HepG2 (cell line): ENCODE results near the gene SDE2. TPM values are rescaled to one million over a fixed set of nuclear protein-coding genes. Genes with fewer than 3 reads are reported as not detected.

Experiments
- ATAC-seq: fragments of 200-7000 bp; cut with Tn5 transposase; 3 replicates; pipeline ENCODE4 v1.9.1; 2020; ENCODE audit warnings: mild to moderate bottlenecking, moderate library complexity
- BruUV-seq: library from RNA; stranded (reverse); fragments of 400-500 nt; replicated peaks from 2 replicates; lab custom pipeline; 2021; lab: Mats Ljungman, UMichigan
- CTCF ChIA-PET: fragments of 300-600 bp; formaldehyde crosslinking; extraction: SDS; loops from one replicate; lab custom pipeline; 2021; ENCODE audit warnings: low total read pairs, inconsistent platforms, low intra/inter-chr PET ratio; lab: Yijun Ruan, JAX
- POLR2A ChIA-PET: fragments of 350-600 bp; sonication (Branson Sonifier 250); formaldehyde crosslinking; loops from one replicate; lab custom pipeline; 2020; ENCODE audit warnings: antibody characterized with exemption, inconsistent platforms; lab: Yijun Ruan, JAX
- DNase-seq: peaks from one replicate; pipeline ENCODE4 v3.0.0-alpha.2; 2015; ENCODE audit warnings: low spot score
- FAIRE-seq: peaks from 3 replicates; lab custom pipeline; 2011; peaks lifted over from hg19 to GRCh38; lab: Jason Lieb, UNC
- H2AFZ ChIP-seq: one replicate; pipeline ENCODE4 v1.6.1; 2011; ENCODE audit warnings: low read length, inconsistent platforms
- H3K27ac ChIP-seq: fragments of 300-600 bp; 3 replicates; pipeline ENCODE4 v1.8.0; 2011; ENCODE audit warnings: mixed run types, mild to moderate bottlenecking, mixed read lengths, low read length, inconsistent platforms; ENCODE audit not compliant: insufficient read depth; ENCODE audit errors: extremely low read length
- H3K27me3 ChIP-seq, 2 experiments: fragments of 200-600 bp in 1 of 2; 2 replicates in 1 of 2; 3 replicates in 1 of 2; pipeline versions ENCODE4 v1.6.0 to v1.8.0; 2011; ENCODE audit warnings: low read length in 2 of 2, mild to moderate bottlenecking in 2 of 2, moderate library complexity in 2 of 2, inconsistent platforms in 1 of 2; ENCODE audit not compliant: insufficient read depth in 2 of 2, control insufficient read depth in 1 of 2
- H3K36me3 ChIP-seq, 2 experiments: fragments of 200-600 bp in 1 of 2; replicated peaks in 1 of 2; 2 replicates in 1 of 2; 3 replicates in 1 of 2; pipeline versions ENCODE4 v1.5.1 to v1.8.0; 2011; ENCODE audit warnings: low read length in 2 of 2, inconsistent platforms in 1 of 2; ENCODE audit not compliant: insufficient read depth in 2 of 2, control insufficient read depth in 1 of 2
- H3K4me1 ChIP-seq: 2 replicates; pipeline ENCODE4 v1.5.1; 2012; ENCODE audit warnings: low read length, inconsistent platforms; ENCODE audit not compliant: insufficient read depth
- H3K4me2 ChIP-seq: 2 replicates; pipeline ENCODE4 v1.6.0; 2011; ENCODE audit warnings: low read depth, low read length, inconsistent platforms
- H3K4me3 ChIP-seq, 3 experiments: fragments of 200-600 bp in 1 of 3; sonication (generic), shearing (Covaris generic) in 1 of 3; replicated peaks in 1 of 3; 2 replicates each; pipeline ENCODE4 v1.5.1; 2011 to 2016; ENCODE audit warnings: low read length in 3 of 3, inconsistent platforms in 2 of 3, low read depth in 2 of 3, mild to moderate bottlenecking in 2 of 3, control low read depth in 1 of 3, mixed read lengths in 1 of 3; ENCODE audit not compliant: insufficient read depth in 1 of 3
- H3K79me2 ChIP-seq: one replicate; pipeline ENCODE4 v1.6.1; 2011; ENCODE audit warnings: low read length, inconsistent platforms; ENCODE audit not compliant: insufficient read depth
- H3K9ac ChIP-seq: 2 replicates; pipeline ENCODE4 v1.6.0; 2011; ENCODE audit warnings: mild to moderate bottlenecking, low read depth, low read length, inconsistent platforms; ENCODE audit not compliant: insufficient read depth
- H3K9me3 ChIP-seq: 2 replicates; pipeline ENCODE4 v1.5.1; 2012; ENCODE audit warnings: mild to moderate bottlenecking, low read length
- H4K20me1 ChIP-seq: 2 replicates; pipeline ENCODE4 v1.6.0; 2011; ENCODE audit warnings: inconsistent platforms, mild to moderate bottlenecking, low read length, moderate library complexity; ENCODE audit not compliant: insufficient read depth
- BORCS8-MEF2B ChIP-seq: sonication (generic); formaldehyde crosslinking; IDR thresholded peaks from 2 replicates; pipeline ENCODE4 v1.8.0; 2022; ENCODE audit warnings: mild to moderate bottlenecking, missing genetic modification reagents
- KDM5A ChIP-seq: fragments of 200-600 bp; sonication (generic); IDR thresholded peaks from 2 replicates; pipeline ENCODE4 v1.7.0; 2018; ENCODE audit warnings: antibody characterized with exemption, mild to moderate bottlenecking, low read length, borderline replicate concordance
- MIER3 ChIP-seq: IDR thresholded peaks from 2 replicates; pipeline ENCODE4 v1.6.1; 2016; ENCODE audit warnings: missing compliant biosample characterization, borderline replicate concordance
- NAIF1 ChIP-seq: sonication (generic); formaldehyde crosslinking; IDR thresholded peaks from 2 replicates; pipeline ENCODE4 v1.5.0; 2020; ENCODE audit warnings: mild to moderate bottlenecking, missing genetic modification reagents, borderline replicate concordance
- PLRG1 ChIP-seq: fragments of 450-650 bp; conservative IDR thresholded peaks from 2 replicates; pipeline ENCODE4 v1.6.1; 2016
- RAD51 ChIP-seq: fragments of 450-650 bp; IDR thresholded peaks from 2 replicates; pipeline ENCODE4 v1.6.1; 2016; ENCODE audit warnings: borderline replicate concordance
- RFX3 ChIP-seq: IDR thresholded peaks from 2 replicates; pipeline ENCODE4 v1.6.1; 2016; ENCODE audit warnings: missing biosample characterization, missing genetic modification reagents
- SP4 ChIP-seq: sonication (generic); formaldehyde crosslinking; IDR thresholded peaks from 2 replicates; pipeline ENCODE4 v1.8.1; 2023; ENCODE audit warnings: mild to moderate bottlenecking, missing genetic modification reagents
- TBP ChIP-seq: sonication (generic); formaldehyde crosslinking; IDR thresholded peaks from 2 replicates; pipeline ENCODE4 v1.5.0; 2020; ENCODE audit warnings: missing genetic modification reagents
- ZNF530 ChIP-seq: sonication (generic); formaldehyde crosslinking; IDR thresholded peaks from 2 replicates; pipeline ENCODE4 v1.5.0; 2020; ENCODE audit warnings: low read depth, mild to moderate bottlenecking, missing genetic modification reagents
- ZNF781 ChIP-seq: sonication (generic); formaldehyde crosslinking; IDR thresholded peaks from 2 replicates; pipeline ENCODE4 v1.5.1; 2020; ENCODE audit warnings: borderline replicate concordance, mild to moderate bottlenecking, missing genetic modification reagents; ENCODE audit errors: not compliant biosample characterization
- WGBS: methylation state at CpG from one replicate; pipeline ENCODE4 v1.1.6; 2017; ENCODE audit warnings: low lambda C conversion rate; 5-methylcytosine and 5-hydroxymethylcytosine counted together
- in situ Hi-C: cut with HindIII; loops from 2 replicates; pipeline ENCODE4 v1.10.0; 2017; ENCODE audit warnings: low pct_unique_long_range_greater_than_20kb; ENCODE audit not compliant: extremely low pct_ligation_motif_present
- intact Hi-C: fragments of 100-400 bp; cut with micrococcal nuclease; formaldehyde crosslinking; loops from one replicate; pipeline ENCODE4 v1.10.0; 2022; ENCODE audit not compliant: unreplicated experiment
- polyA plus RNA-seq, 8 experiments: library from polyadenylated mRNA; depleted of rRNA in 3 of 8; stranded (reverse) in 7 of 8; unstranded in 1 of 8; fragments of >200 nt; fragmentation: Illumina TruSeq in 4 of 8; extraction: Trizol in 4 of 8; gene quantifications; 2 replicates each; pipeline versions ENCODE4 v1.2.1 to v1.2.3, GENCODE V29; 2011 to 2016; ENCODE audit warnings: low read depth in 4 of 8, missing spikeins in 1 of 8, mixed read lengths in 1 of 8; ENCODE audit not compliant: insufficient read depth in 1 of 8
- total RNA-seq, 5 experiments: library from RNA; depleted of rRNA; stranded (reverse); fragments of >200 nt; fragmentation: Illumina TruSeq; extraction: Trizol; gene quantifications; 2 replicates each; pipeline ENCODE4 v1.2.3, GENCODE V29; 2016; ENCODE audit warnings: low read depth in 1 of 5
- TF ChIP-seq, protein P1 (sequence below): fragments of 450-650 bp; IDR thresholded peaks from 2 replicates; pipeline ENCODE4 v1.6.1; 2017; ENCODE audit warnings: mild to moderate bottlenecking
- TF ChIP-seq, protein P2 (sequence below): IDR thresholded peaks from 2 replicates; pipeline ENCODE4 v1.6.1; 2012; ENCODE audit warnings: low read length, improper control_type of control experiment
- TF ChIP-seq, protein P3 (sequence below): sonication (generic); formaldehyde crosslinking; IDR thresholded peaks from 2 replicates; pipeline ENCODE4 v1.5.0; 2020; ENCODE audit warnings: missing genetic modification reagents
- TF ChIP-seq, protein P4 (sequence below): sonication (generic); formaldehyde crosslinking; IDR thresholded peaks from 2 replicates; pipeline ENCODE4 v1.9.0; 2021; ENCODE audit warnings: missing genetic modification reagents, borderline replicate concordance

The SDE2 gene
- total and polyA plus RNA-seq, 2 of the 13 experiments (the other 11 are each of a cell fraction or from before 2014, with no cell fraction given): 10.8 to 19.6 TPM

DNA sequence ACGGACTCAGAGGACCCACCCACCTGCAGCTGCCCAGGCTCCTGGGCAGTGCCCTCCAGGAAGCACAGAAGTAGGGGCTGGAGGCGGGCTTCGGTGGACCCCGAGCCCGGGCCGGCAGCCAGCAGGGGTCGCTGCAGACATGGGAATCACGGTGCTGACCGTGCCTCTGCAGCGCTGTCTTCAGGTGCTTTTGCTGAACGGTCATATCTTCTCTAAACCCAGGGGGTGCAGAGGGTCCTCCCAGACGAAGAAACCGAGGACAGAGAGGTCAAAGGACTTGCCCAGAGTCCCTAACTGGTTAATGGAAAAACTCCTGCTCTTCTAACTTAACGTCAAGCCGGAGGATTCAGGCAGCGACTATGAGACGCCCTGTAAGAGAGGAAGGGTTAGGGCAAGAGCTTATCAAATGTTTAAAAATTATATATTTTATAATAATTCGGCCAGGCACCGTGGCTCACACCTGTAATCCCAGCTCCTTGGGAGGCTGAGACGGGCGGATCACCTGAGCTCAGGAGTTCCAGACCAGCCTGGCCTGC, 36.6 kb downstream of the SDE2 start:
- Histone ChIP-seq H3K4me3 (no peak overlapping the region), H3K27ac (no peak overlapping the region), H3K9ac (no peak overlapping the region), H3K79me2 (no peaks in the 10 kb centered on the region), H3K27me3 (no peaks in the 10 kb centered on the region; a peak in 2 of 5 replicates), H3K9me3 (no peaks in the 10 kb centered on the region), H3K4me1 (peaks cover 19% of the 10 kb centered on the region), H3K4me2 (peak overlapping the region; percentile 52), H3K36me3 (no peaks in the 10 kb centered on the region), H4K20me1 (no peaks in the 10 kb centered on the region), H2AFZ (peak overlapping the region; percentile 84)
- WGBS: 20% methylated on average over 20 of the region's 21 CpGs
- ATAC-seq: peak; percentile 95
- in situ Hi-C loops: loop anchor here (25.0 kb wide), 1 partner anchor 650 kb away; no protein-coding TSS in a partner anchor
- no TSS peak for BruUV-seq
- DNase-seq: peak; percentile 27
- intact Hi-C loops: loop anchor here (2.0 kb wide), 1 partner anchor 14 kb away; no protein-coding TSS in a partner anchor
- ChIA-PET POLR2A (no interaction called here), CTCF (interaction anchor here (1.1 to 1.7 kb wide), 2 partner anchors 14 to 488 kb away, joined by 3 to 9 read pairs; no protein-coding TSS in a partner anchor)
- no peak for FAIRE-seq
- TF ChIP-seq RFX3 (no peak), SP4 (CRISPR knock-in tag) (no peak), ZNF530 (CRISPR knock-in tag) (no peak), ZNF781 (CRISPR knock-in tag) (no peak), KDM5A (no peak), MIER3 (CRISPR knock-in tag) (no peak), NAIF1 (CRISPR knock-in tag) (no peak), PLRG1 (no peak), TBP (CRISPR knock-in tag) (no peak), RAD51 (no peak), BORCS8-MEF2B (CRISPR knock-in tag) (no peak)
- TF ChIP-seq, protein P1, sequence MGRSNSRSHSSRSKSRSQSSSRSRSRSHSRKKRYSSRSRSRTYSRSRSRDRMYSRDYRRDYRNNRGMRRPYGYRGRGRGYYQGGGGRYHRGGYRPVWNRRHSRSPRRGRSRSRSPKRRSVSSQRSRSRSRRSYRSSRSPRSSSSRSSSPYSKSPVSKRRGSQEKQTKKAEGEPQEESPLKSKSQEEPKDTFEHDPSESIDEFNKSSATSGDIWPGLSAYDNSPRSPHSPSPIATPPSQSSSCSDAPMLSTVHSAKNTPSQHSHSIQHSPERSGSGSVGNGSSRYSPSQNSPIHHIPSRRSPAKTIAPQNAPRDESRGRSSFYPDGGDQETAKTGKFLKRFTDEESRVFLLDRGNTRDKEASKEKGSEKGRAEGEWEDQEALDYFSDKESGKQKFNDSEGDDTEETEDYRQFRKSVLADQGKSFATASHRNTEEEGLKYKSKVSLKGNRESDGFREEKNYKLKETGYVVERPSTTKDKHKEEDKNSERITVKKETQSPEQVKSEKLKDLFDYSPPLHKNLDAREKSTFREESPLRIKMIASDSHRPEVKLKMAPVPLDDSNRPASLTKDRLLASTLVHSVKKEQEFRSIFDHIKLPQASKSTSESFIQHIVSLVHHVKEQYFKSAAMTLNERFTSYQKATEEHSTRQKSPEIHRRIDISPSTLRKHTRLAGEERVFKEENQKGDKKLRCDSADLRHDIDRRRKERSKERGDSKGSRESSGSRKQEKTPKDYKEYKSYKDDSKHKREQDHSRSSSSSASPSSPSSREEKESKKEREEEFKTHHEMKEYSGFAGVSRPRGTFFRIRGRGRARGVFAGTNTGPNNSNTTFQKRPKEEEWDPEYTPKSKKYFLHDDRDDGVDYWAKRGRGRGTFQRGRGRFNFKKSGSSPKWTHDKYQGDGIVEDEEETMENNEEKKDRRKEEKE: no peak
- TF ChIP-seq, protein P2, sequence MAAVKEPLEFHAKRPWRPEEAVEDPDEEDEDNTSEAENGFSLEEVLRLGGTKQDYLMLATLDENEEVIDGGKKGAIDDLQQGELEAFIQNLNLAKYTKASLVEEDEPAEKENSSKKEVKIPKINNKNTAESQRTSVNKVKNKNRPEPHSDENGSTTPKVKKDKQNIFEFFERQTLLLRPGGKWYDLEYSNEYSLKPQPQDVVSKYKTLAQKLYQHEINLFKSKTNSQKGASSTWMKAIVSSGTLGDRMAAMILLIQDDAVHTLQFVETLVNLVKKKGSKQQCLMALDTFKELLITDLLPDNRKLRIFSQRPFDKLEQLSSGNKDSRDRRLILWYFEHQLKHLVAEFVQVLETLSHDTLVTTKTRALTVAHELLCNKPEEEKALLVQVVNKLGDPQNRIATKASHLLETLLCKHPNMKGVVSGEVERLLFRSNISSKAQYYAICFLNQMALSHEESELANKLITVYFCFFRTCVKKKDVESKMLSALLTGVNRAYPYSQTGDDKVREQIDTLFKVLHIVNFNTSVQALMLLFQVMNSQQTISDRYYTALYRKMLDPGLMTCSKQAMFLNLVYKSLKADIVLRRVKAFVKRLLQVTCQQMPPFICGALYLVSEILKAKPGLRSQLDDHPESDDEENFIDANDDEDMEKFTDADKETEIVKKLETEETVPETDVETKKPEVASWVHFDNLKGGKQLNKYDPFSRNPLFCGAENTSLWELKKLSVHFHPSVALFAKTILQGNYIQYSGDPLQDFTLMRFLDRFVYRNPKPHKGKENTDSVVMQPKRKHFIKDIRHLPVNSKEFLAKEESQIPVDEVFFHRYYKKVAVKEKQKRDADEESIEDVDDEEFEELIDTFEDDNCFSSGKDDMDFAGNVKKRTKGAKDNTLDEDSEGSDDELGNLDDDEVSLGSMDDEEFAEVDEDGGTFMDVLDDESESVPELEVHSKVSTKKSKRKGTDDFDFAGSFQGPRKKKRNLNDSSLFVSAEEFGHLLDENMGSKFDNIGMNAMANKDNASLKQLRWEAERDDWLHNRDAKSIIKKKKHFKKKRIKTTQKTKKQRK: no peak
- TF ChIP-seq, protein P3, sequence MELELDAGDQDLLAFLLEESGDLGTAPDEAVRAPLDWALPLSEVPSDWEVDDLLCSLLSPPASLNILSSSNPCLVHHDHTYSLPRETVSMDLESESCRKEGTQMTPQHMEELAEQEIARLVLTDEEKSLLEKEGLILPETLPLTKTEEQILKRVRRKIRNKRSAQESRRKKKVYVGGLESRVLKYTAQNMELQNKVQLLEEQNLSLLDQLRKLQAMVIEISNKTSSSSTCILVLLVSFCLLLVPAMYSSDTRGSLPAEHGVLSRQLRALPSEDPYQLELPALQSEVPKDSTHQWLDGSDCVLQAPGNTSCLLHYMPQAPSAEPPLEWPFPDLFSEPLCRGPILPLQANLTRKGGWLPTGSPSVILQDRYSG (CRISPR knock-in tag): no peak
- TF ChIP-seq, protein P4, sequence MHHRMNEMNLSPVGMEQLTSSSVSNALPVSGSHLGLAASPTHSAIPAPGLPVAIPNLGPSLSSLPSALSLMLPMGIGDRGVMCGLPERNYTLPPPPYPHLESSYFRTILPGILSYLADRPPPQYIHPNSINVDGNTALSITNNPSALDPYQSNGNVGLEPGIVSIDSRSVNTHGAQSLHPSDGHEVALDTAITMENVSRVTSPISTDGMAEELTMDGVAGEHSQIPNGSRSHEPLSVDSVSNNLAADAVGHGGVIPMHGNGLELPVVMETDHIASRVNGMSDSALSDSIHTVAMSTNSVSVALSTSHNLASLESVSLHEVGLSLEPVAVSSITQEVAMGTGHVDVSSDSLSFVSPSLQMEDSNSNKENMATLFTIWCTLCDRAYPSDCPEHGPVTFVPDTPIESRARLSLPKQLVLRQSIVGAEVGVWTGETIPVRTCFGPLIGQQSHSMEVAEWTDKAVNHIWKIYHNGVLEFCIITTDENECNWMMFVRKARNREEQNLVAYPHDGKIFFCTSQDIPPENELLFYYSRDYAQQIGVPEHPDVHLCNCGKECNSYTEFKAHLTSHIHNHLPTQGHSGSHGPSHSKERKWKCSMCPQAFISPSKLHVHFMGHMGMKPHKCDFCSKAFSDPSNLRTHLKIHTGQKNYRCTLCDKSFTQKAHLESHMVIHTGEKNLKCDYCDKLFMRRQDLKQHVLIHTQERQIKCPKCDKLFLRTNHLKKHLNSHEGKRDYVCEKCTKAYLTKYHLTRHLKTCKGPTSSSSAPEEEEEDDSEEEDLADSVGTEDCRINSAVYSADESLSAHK (CRISPR knock-in tag): no peak
